Fibroblast of villous mesenchyme (primary cell): ENCODE measurements around the gene KCNJ5. TPM values are rescaled to one million over a fixed set of nuclear protein-coding genes. Genes with fewer than 3 reads are reported as not detected.

ENCODE experiments used
- DNase-seq: peaks from one replicate; pipeline ENCODE4 v3.0.0-alpha.2; 2010; ENCODE audit warnings: low read depth
- H3K4me3 ChIP-seq: 2 replicates; pipeline ENCODE4 v1.5.1; 2011; ENCODE audit warnings: low read depth, mild to moderate bottlenecking, low read length
- total RNA-seq: library from RNA; depleted of rRNA; stranded (reverse); fragments of >200 nt; gene quantifications from 2 replicates; pipeline ENCODE4 v1.2.3, GENCODE V29; 2012
- TF ChIP-seq, protein P1 (sequence below): IDR thresholded peaks from 2 replicates; pipeline ENCODE4 v1.5.1; 2012; ENCODE audit warnings: low read depth, mild to moderate bottlenecking, low read length; ENCODE audit not compliant: insufficient read depth

Gene KCNJ5
- total RNA-seq, 1 donor = under 0.01 TPM

DNA sequence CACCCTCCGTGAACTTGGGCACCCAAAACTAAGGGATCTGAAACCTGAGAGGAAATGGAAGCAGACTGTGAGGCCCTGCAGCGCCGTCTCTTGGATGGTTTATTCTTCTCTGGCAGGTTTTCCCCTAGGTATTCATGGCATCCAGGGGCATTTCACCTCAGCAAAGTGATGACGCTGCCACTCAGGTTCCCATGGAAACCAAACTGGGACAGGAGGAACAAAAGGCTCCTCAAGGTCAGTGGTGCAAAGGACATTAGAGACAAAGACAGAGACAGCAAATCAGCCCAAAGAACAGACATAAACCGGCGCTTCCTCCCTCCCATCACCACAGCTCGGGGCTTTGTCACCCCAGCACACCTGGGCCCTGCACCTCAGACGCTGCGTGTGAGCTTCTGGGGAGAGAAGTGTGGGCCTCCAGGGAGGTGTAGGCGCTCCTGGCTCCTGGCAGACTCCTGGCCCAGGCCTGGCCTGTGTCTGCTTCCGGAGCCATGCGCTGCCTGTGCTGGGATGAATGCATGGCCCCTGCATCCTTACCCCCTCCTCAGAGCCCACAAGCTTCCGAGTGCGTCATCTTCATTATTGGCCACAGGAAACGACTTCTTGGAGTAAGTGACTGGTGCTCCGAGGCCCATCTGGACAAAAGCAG is 45.6 kb downstream of the KCNJ5 start:
- TF ChIP-seq, protein P1, sequence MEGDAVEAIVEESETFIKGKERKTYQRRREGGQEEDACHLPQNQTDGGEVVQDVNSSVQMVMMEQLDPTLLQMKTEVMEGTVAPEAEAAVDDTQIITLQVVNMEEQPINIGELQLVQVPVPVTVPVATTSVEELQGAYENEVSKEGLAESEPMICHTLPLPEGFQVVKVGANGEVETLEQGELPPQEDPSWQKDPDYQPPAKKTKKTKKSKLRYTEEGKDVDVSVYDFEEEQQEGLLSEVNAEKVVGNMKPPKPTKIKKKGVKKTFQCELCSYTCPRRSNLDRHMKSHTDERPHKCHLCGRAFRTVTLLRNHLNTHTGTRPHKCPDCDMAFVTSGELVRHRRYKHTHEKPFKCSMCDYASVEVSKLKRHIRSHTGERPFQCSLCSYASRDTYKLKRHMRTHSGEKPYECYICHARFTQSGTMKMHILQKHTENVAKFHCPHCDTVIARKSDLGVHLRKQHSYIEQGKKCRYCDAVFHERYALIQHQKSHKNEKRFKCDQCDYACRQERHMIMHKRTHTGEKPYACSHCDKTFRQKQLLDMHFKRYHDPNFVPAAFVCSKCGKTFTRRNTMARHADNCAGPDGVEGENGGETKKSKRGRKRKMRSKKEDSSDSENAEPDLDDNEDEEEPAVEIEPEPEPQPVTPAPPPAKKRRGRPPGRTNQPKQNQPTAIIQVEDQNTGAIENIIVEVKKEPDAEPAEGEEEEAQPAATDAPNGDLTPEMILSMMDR = no peak
- DNase-seq = no peak
- H3K4me3 ChIP-seq = no peak overlapping the region

- H3K4me3 ChIP-seq = no peak overlapping the region
- TF ChIP-seq, protein P1 = no peak
- DNase-seq = no peak
Observed at GRCh38 chr11:128937480-128937879, 46.3 kb downstream of the KCNJ5 start.

DNA sequence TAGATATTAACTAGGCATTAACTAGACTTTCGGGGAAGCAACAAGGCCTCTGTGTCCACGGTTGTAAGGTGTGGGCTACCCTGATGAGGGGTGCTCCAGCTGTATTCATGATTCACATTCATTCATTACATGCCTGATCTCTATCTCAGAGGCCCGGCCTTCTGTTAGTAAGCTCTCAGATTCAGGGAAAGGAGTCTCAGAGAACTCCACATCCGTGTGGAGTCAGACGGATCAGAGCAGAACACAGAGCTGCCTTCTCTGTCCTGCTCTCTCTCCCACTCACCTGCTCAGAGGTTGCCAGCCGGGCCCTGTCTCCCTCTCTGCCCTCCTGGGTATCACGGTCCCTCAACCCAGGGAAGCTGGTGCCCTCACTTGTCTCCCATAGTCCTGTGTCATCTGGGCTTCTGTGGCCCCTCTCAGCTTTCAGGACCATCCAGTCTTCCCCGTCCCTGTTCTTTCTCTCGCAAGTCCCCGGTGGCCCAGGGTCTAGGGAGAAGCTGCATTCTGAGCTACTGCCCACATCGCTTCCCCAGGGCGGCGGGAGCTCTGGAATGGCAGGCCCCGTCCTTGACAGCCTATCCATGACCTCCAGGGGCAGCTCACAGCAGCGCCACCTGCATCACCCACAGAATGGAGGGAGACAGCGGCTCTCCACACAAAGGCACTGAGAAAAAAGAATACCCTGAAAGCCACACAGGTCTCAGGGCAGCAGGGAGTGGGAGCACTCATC is 47.2 kb downstream of the KCNJ5 start:
- DNase-seq = no peak
- TF ChIP-seq, protein P1 = no peak
- H3K4me3 ChIP-seq = no peak overlapping the region

DNA sequence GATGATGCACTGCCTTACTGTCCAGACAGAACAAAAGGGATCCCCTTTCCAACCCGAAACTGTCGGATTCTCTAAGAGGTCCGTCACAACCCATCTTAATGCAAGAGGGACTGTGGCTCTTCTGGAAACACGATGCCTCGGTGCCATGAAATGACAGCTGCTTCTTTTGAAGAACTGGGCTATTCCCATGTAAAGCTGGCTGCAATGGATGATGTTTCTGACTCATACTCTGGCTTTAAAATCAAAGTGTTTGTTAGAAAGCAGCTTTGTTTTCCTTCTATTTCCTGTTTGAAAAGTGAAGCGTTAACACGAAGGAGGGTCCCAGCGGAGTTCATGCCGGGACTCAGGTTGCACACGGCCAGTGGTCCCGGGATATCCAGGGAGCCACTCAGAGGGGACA is 48.4 kb downstream of the KCNJ5 start:
- DNase-seq = no peak
- H3K4me3 ChIP-seq = no peak overlapping the region
- TF ChIP-seq, protein P1 = no peak

DNA sequence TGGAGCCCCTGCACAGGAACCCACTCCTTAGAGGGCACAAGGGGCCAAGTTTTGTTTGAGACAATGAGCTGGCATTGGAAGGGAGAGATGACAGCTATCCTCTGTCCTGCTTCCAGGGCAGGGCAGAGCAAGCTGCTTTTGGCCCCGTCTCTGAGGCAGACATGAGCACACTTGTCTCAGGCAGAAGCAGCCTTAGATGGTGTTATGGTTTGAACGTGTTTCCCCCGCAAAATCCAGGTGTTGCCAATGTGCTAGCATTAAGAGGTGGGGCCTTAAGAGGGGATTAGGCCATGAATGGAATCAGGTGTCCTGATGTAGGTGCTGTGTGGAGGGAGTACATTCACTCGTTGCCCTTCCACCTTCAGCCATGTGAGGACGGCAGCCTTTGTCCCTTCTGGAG is 49.0 kb downstream of the KCNJ5 start:
- no peak overlapping the region for H3K4me3 ChIP-seq
- DNase-seq = no peak
- TF ChIP-seq, protein P1 = no peak

DNA sequence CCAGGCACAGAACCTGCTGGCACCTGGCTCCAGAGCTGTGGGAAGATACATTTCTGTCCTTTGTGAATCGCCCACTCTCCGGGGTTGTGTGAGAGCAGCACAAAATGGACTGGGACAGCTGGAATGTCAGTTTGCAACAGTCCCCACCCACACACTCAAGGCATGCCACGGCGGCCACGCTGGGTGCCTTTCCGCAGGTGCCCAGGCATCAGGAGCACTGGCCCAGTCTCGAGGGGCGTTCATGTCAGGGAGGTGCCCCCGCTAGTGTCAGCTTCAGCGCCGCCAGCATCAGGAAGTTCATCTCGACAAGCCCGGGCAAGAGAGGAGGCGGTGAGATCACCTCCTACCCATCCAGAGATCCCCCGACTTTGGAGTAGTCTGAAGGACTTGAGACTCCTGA is 49.4 kb downstream of the KCNJ5 start:
- no peak overlapping the region for H3K4me3 ChIP-seq
- DNase-seq = no peak
- TF ChIP-seq, protein P1 = no peak
